ENCODE measurements around the gene NPTXR.

Gene NPTXR

DNA sequence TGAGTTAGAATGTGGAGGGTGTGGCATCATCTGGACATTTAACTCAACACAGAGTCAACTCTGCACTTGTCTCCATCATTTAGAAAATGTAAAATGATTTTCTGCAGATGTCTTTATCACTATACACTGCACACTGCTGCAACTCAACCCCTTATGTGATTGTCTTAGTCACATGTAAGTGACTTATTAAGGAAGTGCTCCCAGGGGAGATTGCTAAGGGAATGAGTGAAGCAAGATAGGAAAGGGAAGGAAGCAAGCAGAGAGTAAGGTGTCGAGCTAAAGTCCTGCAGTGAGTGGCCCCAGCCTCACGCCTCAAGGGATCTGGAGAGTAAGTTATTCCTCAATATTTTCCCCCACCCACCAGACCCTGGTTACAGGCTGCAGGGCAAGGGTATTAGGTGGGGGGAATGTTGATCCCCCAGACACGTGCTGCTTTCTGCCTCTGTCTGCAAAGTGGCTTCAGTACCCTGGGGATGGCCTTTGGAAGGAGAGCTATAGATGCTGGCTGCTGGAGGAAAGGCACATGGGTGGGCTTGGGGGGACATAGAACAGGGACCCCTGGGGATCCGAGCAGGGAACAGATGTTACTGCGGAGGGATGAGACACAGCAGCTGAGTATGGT is 35.4 kb upstream of the NPTXR start:
- DNase-seq: no peak
- no peak overlapping the region for H3K4me3 ChIP-seq (ENCODE audit: low read depth, low read length)
- no peak overlapping the region for H3K14ac ChIP-seq (ENCODE audit: low read length)
- H3K23ac ChIP-seq (ENCODE audit: low read length): no peak overlapping the region
- peaks cover 2% of the 10 kb centered on the region for H3K79me2 ChIP-seq (ENCODE audit: control insufficient read depth, insufficient read depth, low read length, poor library complexity)
- no peak overlapping the region for H4K8ac ChIP-seq (ENCODE audit: low read depth, low read length)
- H3K4me2 ChIP-seq (ENCODE audit: low read length): no peak overlapping the region
- no peaks in the 10 kb centered on the region for H3K36me3 ChIP-seq (ENCODE audit: control insufficient read depth in 1 of 2, insufficient read depth in 2 of 2, low read length in 2 of 2)
- no peak overlapping the region for H2AFZ ChIP-seq (ENCODE audit: insufficient read depth, low read length, poor library complexity)
- no peak overlapping the region for H4K91ac ChIP-seq (ENCODE audit: low read depth, low read length)
- no peak overlapping the region for H2BK12ac ChIP-seq (ENCODE audit: low read length)
- H2BK5ac ChIP-seq (ENCODE audit: low read depth, low read length, poor library complexity): no peak overlapping the region
- no peak overlapping the region for H2BK120ac ChIP-seq (ENCODE audit: insufficient read depth, low read length, poor library complexity)
- no peak overlapping the region for H3K27ac ChIP-seq (ENCODE audit: low read depth, low read length)
- H4K12ac ChIP-seq (ENCODE audit: low read depth, low read length): no peak overlapping the region
- peaks cover 9 to 12% of the 10 kb centered on the region in 2 experiments for H3K4me1 ChIP-seq (ENCODE audit: control insufficient read depth in 1 of 2, insufficient read depth in 2 of 2, low read length in 2 of 2)
- no peak overlapping the region for H3K9ac ChIP-seq (ENCODE audit: low read length)
- no peak overlapping the region for H3K18ac ChIP-seq (ENCODE audit: low read length)
- no peaks in the 10 kb centered on the region for H3K27me3 ChIP-seq (ENCODE audit: insufficient read depth, low read length)
- no CpG with 5 or more reads among the region's 5 CpGs for WGBS (ENCODE audit: extremely low coverage, insufficient coverage, insufficient read length)
- H3K79me1 ChIP-seq (ENCODE audit: low read length): no peaks in the 10 kb centered on the region
- H3K4ac ChIP-seq (ENCODE audit: low read depth, low read length): no peak overlapping the region
- peaks cover 2% of the 10 kb centered on the region for H3K9me3 ChIP-seq (ENCODE audit: insufficient read depth, low read depth, low read length)
- H2AK5ac ChIP-seq (ENCODE audit: low read length): no peak overlapping the region

DNA sequence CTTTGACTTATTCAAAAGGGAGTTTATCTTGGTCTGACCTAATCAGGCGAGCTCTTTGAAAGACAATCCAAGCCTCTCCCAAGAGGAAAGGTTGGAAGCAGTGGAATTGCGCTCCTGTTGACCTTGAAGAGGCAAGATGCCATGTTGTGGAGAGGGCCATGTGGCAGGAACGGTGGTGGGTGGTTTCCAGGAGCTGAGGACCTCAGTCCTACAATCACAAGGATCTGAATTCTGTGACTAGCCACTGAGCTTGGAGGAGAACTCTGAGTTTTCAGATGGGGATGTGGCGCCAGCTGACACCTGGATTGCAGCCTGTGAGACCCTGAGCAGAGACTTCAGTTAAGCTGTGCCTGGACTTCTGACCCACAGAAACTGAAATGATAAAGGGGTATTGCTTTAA is 34.2 kb upstream of the NPTXR start:
- Histone ChIP-seq H3K4me2 (ENCODE audit: low read length) (no peak overlapping the region), H2BK5ac (ENCODE audit: low read depth, low read length, poor library complexity) (no peak overlapping the region), H2BK120ac (ENCODE audit: insufficient read depth, low read length, poor library complexity) (no peak overlapping the region), H3K36me3 (ENCODE audit: control insufficient read depth in 1 of 2, insufficient read depth in 2 of 2, low read length in 2 of 2) (no peaks in the 10 kb centered on the region), H3K14ac (ENCODE audit: low read length) (no peak overlapping the region), H3K9ac (ENCODE audit: low read length) (no peak overlapping the region), H2BK12ac (ENCODE audit: low read length) (no peak overlapping the region), H3K9me3 (ENCODE audit: insufficient read depth, low read depth, low read length) (peaks cover 2% of the 10 kb centered on the region), H4K12ac (ENCODE audit: low read depth, low read length) (no peak overlapping the region), H3K27me3 (ENCODE audit: insufficient read depth, low read length) (no peaks in the 10 kb centered on the region), H3K79me2 (ENCODE audit: control insufficient read depth, insufficient read depth, low read length, poor library complexity) (peaks cover 2% of the 10 kb centered on the region), H3K4ac (ENCODE audit: low read depth, low read length) (no peak overlapping the region), H3K4me1 (ENCODE audit: control insufficient read depth in 1 of 2, insufficient read depth in 2 of 2, low read length in 2 of 2) (peaks cover 8 to 12% of the 10 kb centered on the region in 2 experiments), H3K4me3 (ENCODE audit: low read depth, low read length) (no peak overlapping the region), H3K23ac (ENCODE audit: low read length) (no peak overlapping the region), H2AK5ac (ENCODE audit: low read length) (no peak overlapping the region), H3K27ac (ENCODE audit: low read depth, low read length) (no peak overlapping the region), H3K79me1 (ENCODE audit: low read length) (peaks cover under 1% of the 10 kb centered on the region), H2AFZ (ENCODE audit: insufficient read depth, low read length, poor library complexity) (no peak overlapping the region), H3K18ac (ENCODE audit: low read length) (no peak overlapping the region), H4K91ac (ENCODE audit: low read depth, low read length) (no peak overlapping the region), H4K8ac (ENCODE audit: low read depth, low read length) (no peak overlapping the region)
- DNase-seq: no peak
- no CpG with 5 or more reads among the region's 4 CpGs for WGBS (ENCODE audit: extremely low coverage, insufficient coverage, insufficient read length)

DNA sequence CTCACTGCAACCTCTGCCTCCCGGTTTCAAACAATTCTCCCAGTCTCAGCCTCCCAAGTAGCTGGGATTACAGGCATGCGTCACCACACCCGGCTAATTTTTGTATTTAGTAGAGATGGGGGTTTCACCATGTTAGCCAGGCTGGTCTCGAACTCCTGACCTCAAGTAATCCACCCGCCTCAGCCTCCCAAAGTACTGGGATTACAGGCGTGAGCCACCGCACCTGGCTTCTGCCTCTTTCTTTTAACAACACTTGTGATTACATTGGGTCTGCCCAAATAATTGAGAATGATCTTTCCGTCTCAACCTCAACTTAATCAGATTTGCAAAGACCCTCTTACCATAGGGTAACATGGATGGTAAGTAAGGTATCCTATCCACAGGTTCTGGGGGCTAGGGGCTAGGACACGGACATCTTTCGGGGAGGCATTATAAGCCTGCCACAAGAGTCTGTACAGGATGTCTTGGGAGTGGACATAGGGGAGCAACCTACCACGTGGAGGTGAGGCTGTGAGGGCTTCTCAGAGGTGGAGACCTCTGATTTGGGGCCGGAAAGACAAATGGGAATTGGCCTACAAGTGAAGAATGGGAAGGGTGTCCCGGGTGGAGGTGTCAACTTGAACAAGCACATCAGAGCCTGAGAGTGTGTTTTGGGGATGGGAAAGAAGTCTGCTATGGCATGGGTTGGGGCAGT is 30.8 kb upstream of the NPTXR start:
- DNase-seq: no peak
- H2AFZ ChIP-seq (ENCODE audit: insufficient read depth, low read length, poor library complexity): no peak overlapping the region
- H3K36me3 ChIP-seq (ENCODE audit: control insufficient read depth in 1 of 2, insufficient read depth in 2 of 2, low read length in 2 of 2): peaks cover 0 to 2% of the 10 kb centered on the region in 2 experiments
- H3K18ac ChIP-seq (ENCODE audit: low read length): no peak overlapping the region
- WGBS (ENCODE audit: extremely low coverage, insufficient coverage, insufficient read length): no CpG with 5 or more reads among the region's 13 CpGs
- H3K4ac ChIP-seq (ENCODE audit: low read depth, low read length): no peak overlapping the region
- no peak overlapping the region for H3K4me2 ChIP-seq (ENCODE audit: low read length)
- H2AK5ac ChIP-seq (ENCODE audit: low read length): no peak overlapping the region
- H4K8ac ChIP-seq (ENCODE audit: low read depth, low read length): no peak overlapping the region
- peaks cover 6% of the 10 kb centered on the region for H3K79me2 ChIP-seq (ENCODE audit: control insufficient read depth, insufficient read depth, low read length, poor library complexity)
- H3K27ac ChIP-seq (ENCODE audit: low read depth, low read length): no peak overlapping the region
- H3K9ac ChIP-seq (ENCODE audit: low read length): no peak overlapping the region
- H3K4me3 ChIP-seq (ENCODE audit: low read depth, low read length): no peak overlapping the region
- H3K14ac ChIP-seq (ENCODE audit: low read length): no peak overlapping the region
- H2BK5ac ChIP-seq (ENCODE audit: low read depth, low read length, poor library complexity): no peak overlapping the region
- H3K79me1 ChIP-seq (ENCODE audit: low read length): peaks cover 8% of the 10 kb centered on the region
- no peak overlapping the region for H4K12ac ChIP-seq (ENCODE audit: low read depth, low read length)
- H2BK12ac ChIP-seq (ENCODE audit: low read length): no peak overlapping the region
- H3K9me3 ChIP-seq (ENCODE audit: insufficient read depth, low read depth, low read length): peaks cover 2% of the 10 kb centered on the region
- no peaks in the 10 kb centered on the region for H3K27me3 ChIP-seq (ENCODE audit: insufficient read depth, low read length)
- H3K23ac ChIP-seq (ENCODE audit: low read length): no peak overlapping the region
- no peak overlapping the region for H2BK120ac ChIP-seq (ENCODE audit: insufficient read depth, low read length, poor library complexity)
- peaks cover 0 to 1% of the 10 kb centered on the region in 2 experiments for H3K4me1 ChIP-seq (ENCODE audit: control insufficient read depth in 1 of 2, insufficient read depth in 2 of 2, low read length in 2 of 2)
- no peak overlapping the region for H4K91ac ChIP-seq (ENCODE audit: low read depth, low read length)

DNA sequence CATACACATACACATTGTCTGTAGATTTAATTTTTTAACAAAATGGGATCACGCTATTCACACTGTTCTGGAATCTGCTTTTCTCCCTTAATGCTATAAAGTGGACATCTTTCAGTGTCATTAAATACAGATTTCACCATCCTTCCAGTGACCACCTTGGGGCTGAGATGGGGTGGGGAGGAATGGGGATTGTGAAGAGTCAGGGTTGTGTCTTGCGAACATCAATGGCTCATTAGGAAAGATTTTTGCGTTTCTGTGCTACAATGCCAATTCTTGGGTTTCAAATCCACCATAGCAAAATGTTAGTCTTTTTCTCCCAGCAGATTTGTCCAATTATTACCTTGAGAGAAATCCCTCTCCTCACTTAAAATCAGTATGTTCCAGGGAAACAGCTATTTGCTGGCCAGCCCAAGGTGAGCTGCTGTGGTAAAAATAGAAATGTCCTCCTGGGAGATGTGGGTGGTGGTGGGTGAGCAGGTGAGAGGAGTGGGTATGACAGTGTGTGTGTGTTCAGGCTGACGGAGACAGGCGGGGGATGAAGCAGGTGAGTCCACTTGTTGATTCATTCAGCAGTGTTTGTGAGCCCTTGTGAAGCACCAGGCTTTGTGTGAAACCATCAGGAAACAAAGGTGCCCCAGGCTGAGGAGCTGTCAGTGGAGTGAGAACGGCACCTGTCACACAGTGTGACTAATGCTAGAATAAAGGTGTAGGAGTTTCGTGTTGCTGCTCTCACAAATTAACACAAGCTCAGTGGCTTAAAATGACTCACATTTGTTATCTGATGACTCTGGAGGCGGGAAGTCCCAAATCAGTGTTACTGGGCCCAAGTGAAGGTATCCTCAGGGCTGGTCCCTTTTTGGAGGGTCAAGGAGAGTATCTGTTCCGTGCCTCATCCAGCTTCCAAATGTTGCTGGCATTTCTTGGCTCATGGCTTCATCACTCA is 29.9 kb upstream of the NPTXR start:
- Histone ChIP-seq H3K18ac (ENCODE audit: low read length) (no peak overlapping the region), H3K27me3 (ENCODE audit: insufficient read depth, low read length) (no peaks in the 10 kb centered on the region), H3K79me2 (ENCODE audit: control insufficient read depth, insufficient read depth, low read length, poor library complexity) (peaks cover 6% of the 10 kb centered on the region), H2BK120ac (ENCODE audit: insufficient read depth, low read length, poor library complexity) (no peak overlapping the region), H4K8ac (ENCODE audit: low read depth, low read length) (no peak overlapping the region), H3K4me3 (ENCODE audit: low read depth, low read length) (no peak overlapping the region), H3K4ac (ENCODE audit: low read depth, low read length) (no peak overlapping the region), H3K79me1 (ENCODE audit: low read length) (peaks cover 8% of the 10 kb centered on the region), H3K14ac (ENCODE audit: low read length) (no peak overlapping the region), H3K27ac (ENCODE audit: low read depth, low read length) (no peak overlapping the region), H2AK5ac (ENCODE audit: low read length) (no peak overlapping the region), H4K12ac (ENCODE audit: low read depth, low read length) (no peak overlapping the region), H4K91ac (ENCODE audit: low read depth, low read length) (no peak overlapping the region), H3K36me3 (ENCODE audit: control insufficient read depth in 1 of 2, insufficient read depth in 2 of 2, low read length in 2 of 2) (peaks cover 0 to 4% of the 10 kb centered on the region in 2 experiments), H3K9me3 (ENCODE audit: insufficient read depth, low read depth, low read length) (peaks cover 2% of the 10 kb centered on the region), H3K9ac (ENCODE audit: low read length) (no peak overlapping the region), H2AFZ (ENCODE audit: insufficient read depth, low read length, poor library complexity) (no peak overlapping the region), H3K4me1 (ENCODE audit: control insufficient read depth in 1 of 2, insufficient read depth in 2 of 2, low read length in 2 of 2) (peaks cover 0 to 1% of the 10 kb centered on the region in 2 experiments), H3K4me2 (ENCODE audit: low read length) (no peak overlapping the region), H2BK12ac (ENCODE audit: low read length) (no peak overlapping the region), H3K23ac (ENCODE audit: low read length) (no peak overlapping the region), H2BK5ac (ENCODE audit: low read depth, low read length, poor library complexity) (no peak overlapping the region)
- no CpG with 5 or more reads among the region's 9 CpGs for WGBS (ENCODE audit: extremely low coverage, insufficient coverage, insufficient read length)
- DNase-seq: peak; percentile 51 to 55

Measured in trophoblast cell (in vitro differentiated cells and primary cell).